ENCODE results near the gene TMBIM1.
"Not testable (repeated sequence)": the region's sequence is repeated elsewhere in the genome, so short reads cannot be mapped to it uniquely, and the experiment has no call there.

The TMBIM1 gene

DNA sequence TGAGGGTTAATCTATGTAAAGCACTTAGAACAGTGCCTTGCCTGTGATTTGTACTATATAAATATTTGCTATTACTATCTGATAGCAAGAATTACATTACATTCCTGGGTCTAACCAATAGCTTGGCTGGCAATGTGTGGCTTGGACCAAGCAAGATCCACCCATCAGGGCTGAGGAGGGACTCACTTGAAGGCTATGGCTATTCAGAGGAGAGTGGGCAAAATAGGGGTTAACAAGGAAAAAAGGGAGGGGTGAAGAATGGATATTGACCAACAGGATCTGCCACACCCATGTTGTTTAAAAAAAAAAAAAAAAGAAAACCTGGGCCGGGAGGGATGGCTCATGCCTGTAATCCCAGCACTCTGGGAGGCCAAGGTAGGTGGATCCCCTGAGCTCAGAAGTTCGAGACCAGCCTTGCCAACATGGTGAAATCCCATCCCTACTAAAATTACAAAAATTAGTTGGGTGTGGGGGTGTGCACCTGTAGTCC is 20.0 kb upstream of the TMBIM1 start:
- Histone ChIP-seq H3K4ac (ENCODE audit: low read length) (no peak overlapping the region), H2BK120ac (ENCODE audit: low read depth, low read length) (no peak overlapping the region), H4K91ac (ENCODE audit: low read depth, low read length, poor library complexity) (no peak overlapping the region), H3K79me1 (ENCODE audit: low read depth, low read length) (peaks cover 3% of the 10 kb centered on the region), H3K9ac (ENCODE audit: low read depth, low read length, poor library complexity) (no peak overlapping the region), H2AFZ (ENCODE audit: low read length) (no peak overlapping the region), H3K4me3 (ENCODE audit: low read length in 2 of 2) (no peak overlapping the region), H3K23ac (ENCODE audit: low read depth, low read length, poor library complexity) (no peak overlapping the region), H3K27me3 (ENCODE audit: control insufficient read depth in 3 of 3, insufficient read depth in 3 of 3, low read depth in 1 of 3, low read length in 3 of 3) (peaks cover 0 to 8% (median 0%) of the 10 kb centered on the region in 3 experiments), H2BK5ac (ENCODE audit: low read length) (no peak overlapping the region), H4K8ac (ENCODE audit: low read depth, low read length) (no peak overlapping the region), H3K18ac (ENCODE audit: low read length) (no peak overlapping the region), H2AK5ac (ENCODE audit: low read depth, low read length) (no peak overlapping the region), H3K36me3 (replicated peaks in 1 of 2; ENCODE audit: control insufficient read depth in 2 of 2, insufficient read depth in 2 of 2, low read length in 2 of 2) (no peaks in the 10 kb centered on the region), H3K14ac (ENCODE audit: low read length) (no peak overlapping the region), H3K27ac (replicated peaks; ENCODE audit: low read length) (no peak overlapping the region), H3K4me1 (ENCODE audit: control insufficient read depth in 2 of 2, insufficient read depth in 1 of 2, low read depth in 1 of 2, low read length in 2 of 2) (peaks cover 0 to 2% of the 10 kb centered on the region in 2 donors), H2BK15ac (ENCODE audit: low read length) (no peak overlapping the region), H3K9me3 (replicated peaks in 1 of 2; ENCODE audit: control insufficient read depth in 2 of 2, insufficient read depth in 1 of 2, low read depth in 1 of 2, low read length in 2 of 2) (no peaks in the 10 kb centered on the region), H3K4me2 (ENCODE audit: insufficient read depth, low read length, poor library complexity, severe bottlenecking) (no peak overlapping the region), H2BK12ac (ENCODE audit: low read length) (no peak overlapping the region)
- DNase-seq (ENCODE audit: low spot score) = no peak
- no CpG with 5 or more reads among the region's 2 CpGs for WGBS, 2 donors (ENCODE audit: extremely low coverage in 2 of 2, insufficient read length in 2 of 2, insufficient replicate concordance in 1 of 2)

DNA sequence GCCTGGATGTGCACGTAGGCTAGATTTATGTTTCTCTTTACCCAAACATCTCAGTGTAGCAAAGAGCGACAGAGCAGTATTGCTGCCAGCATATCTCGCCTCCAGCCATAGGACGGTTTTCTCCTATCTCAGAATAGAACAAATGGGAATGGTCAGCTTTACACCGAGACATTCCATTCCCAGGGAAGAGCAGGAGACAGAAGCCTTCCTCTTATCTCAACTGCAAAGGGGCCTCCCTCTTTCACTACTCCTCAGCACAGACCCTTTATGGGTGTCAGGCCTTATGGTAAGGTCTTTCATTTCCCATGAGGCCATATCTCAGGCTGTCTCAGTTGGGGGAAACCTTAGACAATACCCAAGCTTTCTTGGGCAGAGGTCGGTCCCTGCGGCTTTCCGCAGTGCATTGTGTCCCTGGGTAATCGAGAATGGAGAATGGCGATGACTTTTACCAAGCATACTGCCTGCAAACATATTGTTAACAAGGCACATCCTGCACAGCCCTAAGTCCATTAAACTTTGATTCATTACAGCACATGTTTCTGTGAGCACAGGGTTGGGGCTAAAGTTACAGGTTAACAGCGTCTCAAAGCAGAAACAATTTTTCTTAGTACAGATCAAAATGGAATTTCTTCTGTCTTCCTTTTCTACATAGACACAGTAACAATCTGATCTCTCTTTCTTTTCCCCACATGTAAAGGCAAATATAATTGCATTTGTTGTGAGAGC is 19.4 kb upstream of the TMBIM1 start:
- DNase-seq (ENCODE audit: low spot score); H2AK5ac ChIP-seq (ENCODE audit: low read depth, low read length); H2BK12ac ChIP-seq (ENCODE audit: low read length); H3K23ac ChIP-seq (ENCODE audit: low read depth, low read length, poor library complexity); H3K79me1 ChIP-seq (ENCODE audit: low read depth, low read length); H3K9ac ChIP-seq (ENCODE audit: low read depth, low read length, poor library complexity); H3K27me3 ChIP-seq (ENCODE audit: control insufficient read depth in 3 of 3, insufficient read depth in 3 of 3, low read depth in 1 of 3, low read length in 3 of 3); H3K4me1 ChIP-seq (ENCODE audit: control insufficient read depth in 2 of 2, insufficient read depth in 1 of 2, low read depth in 1 of 2, low read length in 2 of 2); H3K4ac ChIP-seq (ENCODE audit: low read length); H3K14ac ChIP-seq (ENCODE audit: low read length); H3K4me2 ChIP-seq (ENCODE audit: insufficient read depth, low read length, poor library complexity, severe bottlenecking); H4K8ac ChIP-seq (ENCODE audit: low read depth, low read length); H3K18ac ChIP-seq (ENCODE audit: low read length); H2BK120ac ChIP-seq (ENCODE audit: low read depth, low read length); H2BK5ac ChIP-seq (ENCODE audit: low read length); H2BK15ac ChIP-seq (ENCODE audit: low read length); H3K9me3 ChIP-seq (replicated peaks in 1 of 2; ENCODE audit: control insufficient read depth in 2 of 2, insufficient read depth in 1 of 2, low read depth in 1 of 2, low read length in 2 of 2); H4K91ac ChIP-seq (ENCODE audit: low read depth, low read length, poor library complexity); H3K4me3 ChIP-seq (ENCODE audit: low read length in 2 of 2); H3K36me3 ChIP-seq (replicated peaks in 1 of 2; ENCODE audit: control insufficient read depth in 2 of 2, insufficient read depth in 2 of 2, low read length in 2 of 2); H3K27ac ChIP-seq (replicated peaks; ENCODE audit: low read length): not testable (repeated sequence)
- no CpG with 5 or more reads among the region's 11 CpGs for WGBS, 2 donors (ENCODE audit: extremely low coverage in 2 of 2, insufficient read length in 2 of 2, insufficient replicate concordance in 1 of 2)
- H2AFZ ChIP-seq (ENCODE audit: low read length) = peak overlapping the region; percentile 70

DNA sequence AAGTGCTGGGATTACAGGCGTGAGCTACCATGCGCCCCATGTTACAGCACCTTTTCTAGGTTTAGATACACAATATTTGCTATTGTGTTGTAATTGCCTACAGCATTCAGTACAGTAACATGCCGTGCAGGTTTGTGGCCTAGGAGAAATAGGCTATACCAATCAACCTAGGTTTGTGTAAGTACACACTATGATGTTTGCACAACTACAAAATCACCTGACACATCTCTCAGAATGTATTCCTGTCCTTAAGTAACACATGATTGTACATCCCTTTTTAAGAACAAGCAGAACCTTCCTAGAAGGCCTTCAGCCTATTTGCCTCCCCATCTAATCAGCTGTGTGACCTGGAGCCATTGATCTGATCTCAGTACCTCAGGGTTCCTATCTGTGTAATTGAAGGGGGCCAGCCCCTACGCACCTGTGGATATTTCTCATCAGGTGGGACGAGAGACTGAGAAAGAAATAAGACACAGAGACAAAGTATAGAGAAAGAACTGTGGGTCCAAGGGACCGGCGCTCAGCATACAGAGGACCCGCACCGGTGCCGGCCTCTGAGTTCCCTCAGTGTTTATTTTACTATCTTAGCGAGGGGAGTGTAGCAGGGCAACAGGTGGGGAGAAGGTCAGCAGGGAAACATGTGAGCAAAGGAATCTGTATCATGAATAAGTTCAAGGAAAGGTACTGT is 18.7 kb upstream of the TMBIM1 start:
- Histone ChIP-seq H3K4me1 (ENCODE audit: control insufficient read depth in 2 of 2, insufficient read depth in 1 of 2, low read depth in 1 of 2, low read length in 2 of 2) (peaks cover 0 to 2% of the 10 kb centered on the region in 2 donors), H3K27me3 (ENCODE audit: control insufficient read depth in 3 of 3, insufficient read depth in 3 of 3, low read depth in 1 of 3, low read length in 3 of 3) (no peaks in the 10 kb centered on the region), H2BK12ac (ENCODE audit: low read length) (no peak overlapping the region), H3K23ac (ENCODE audit: low read depth, low read length, poor library complexity) (no peak overlapping the region), H3K36me3 (replicated peaks in 1 of 2; ENCODE audit: control insufficient read depth in 2 of 2, insufficient read depth in 2 of 2, low read length in 2 of 2) (no peaks in the 10 kb centered on the region), H2AFZ (ENCODE audit: low read length) (no peak overlapping the region), H3K79me1 (ENCODE audit: low read depth, low read length) (peaks cover 3% of the 10 kb centered on the region), H3K4me2 (ENCODE audit: insufficient read depth, low read length, poor library complexity, severe bottlenecking) (no peak overlapping the region), H2BK15ac (ENCODE audit: low read length) (no peak overlapping the region), H3K4me3 (ENCODE audit: low read length in 2 of 2) (no peak overlapping the region), H3K4ac (ENCODE audit: low read length) (no peak overlapping the region), H3K9me3 (replicated peaks in 1 of 2; ENCODE audit: control insufficient read depth in 2 of 2, insufficient read depth in 1 of 2, low read depth in 1 of 2, low read length in 2 of 2) (no peaks in the 10 kb centered on the region), H3K14ac (ENCODE audit: low read length) (no peak overlapping the region), H2BK120ac (ENCODE audit: low read depth, low read length) (no peak overlapping the region), H4K8ac (ENCODE audit: low read depth, low read length) (no peak overlapping the region), H3K18ac (ENCODE audit: low read length) (no peak overlapping the region), H4K91ac (ENCODE audit: low read depth, low read length, poor library complexity) (no peak overlapping the region), H2AK5ac (ENCODE audit: low read depth, low read length) (no peak overlapping the region), H2BK5ac (ENCODE audit: low read length) (no peak overlapping the region), H3K9ac (ENCODE audit: low read depth, low read length, poor library complexity) (no peak overlapping the region), H3K27ac (replicated peaks; ENCODE audit: low read length) (no peak overlapping the region)
- no CpG with 5 or more reads among the region's 11 CpGs for WGBS, 2 donors (ENCODE audit: extremely low coverage in 2 of 2, insufficient read length in 2 of 2, insufficient replicate concordance in 1 of 2)
- DNase-seq (ENCODE audit: low spot score) = no peak

DNA sequence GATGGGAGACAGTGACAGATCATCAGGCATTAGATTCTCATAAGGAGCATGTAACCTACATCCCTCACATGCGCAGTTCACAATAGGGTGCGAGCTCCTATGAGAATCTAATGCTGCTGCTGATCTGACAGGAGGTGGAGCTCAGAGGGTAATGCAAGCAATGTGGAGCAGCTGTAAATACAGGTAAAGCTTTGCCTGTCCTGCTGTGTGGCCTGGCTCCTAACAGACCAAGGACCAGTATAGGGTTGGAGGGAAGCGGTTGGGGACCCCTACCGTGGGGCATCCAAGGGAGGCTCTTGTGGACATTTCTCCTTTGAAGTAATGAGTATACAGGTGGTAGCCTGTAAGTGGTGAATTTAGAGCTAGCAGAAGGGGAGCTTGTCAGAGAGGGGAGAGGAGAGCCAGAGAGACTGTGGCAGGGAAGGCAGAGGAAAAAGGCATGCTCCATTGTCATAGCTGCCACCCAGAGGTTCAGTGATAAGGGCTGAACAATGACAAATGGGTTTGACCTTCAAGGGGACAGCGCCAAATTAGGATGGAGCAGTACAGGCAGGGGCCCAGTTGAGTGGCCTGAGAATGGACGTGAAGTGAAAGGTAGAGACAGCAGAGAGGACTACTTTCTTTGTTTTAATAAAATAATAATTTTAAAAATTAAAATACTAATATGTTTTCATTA is 15.2 kb upstream of the TMBIM1 start:
- H3K18ac ChIP-seq (ENCODE audit: low read length) = no peak overlapping the region
- no peak overlapping the region for H3K27ac ChIP-seq (replicated peaks; ENCODE audit: low read length)
- H4K91ac ChIP-seq (ENCODE audit: low read depth, low read length, poor library complexity) = no peak overlapping the region
- H3K9me3 ChIP-seq (replicated peaks in 1 of 2; ENCODE audit: control insufficient read depth in 2 of 2, insufficient read depth in 1 of 2, low read depth in 1 of 2, low read length in 2 of 2) = no peaks in the 10 kb centered on the region
- H3K23ac ChIP-seq (ENCODE audit: low read depth, low read length, poor library complexity) = no peak overlapping the region
- no peak overlapping the region for H2BK5ac ChIP-seq (ENCODE audit: low read length)
- H2AFZ ChIP-seq (ENCODE audit: low read length) = no peak overlapping the region
- no peak overlapping the region for H2AK5ac ChIP-seq (ENCODE audit: low read depth, low read length)
- no peaks in the 10 kb centered on the region for H3K27me3 ChIP-seq (ENCODE audit: control insufficient read depth in 3 of 3, insufficient read depth in 3 of 3, low read depth in 1 of 3, low read length in 3 of 3)
- no peak overlapping the region for H2BK15ac ChIP-seq (ENCODE audit: low read length)
- H3K9ac ChIP-seq (ENCODE audit: low read depth, low read length, poor library complexity) = no peak overlapping the region
- no peak overlapping the region for H2BK120ac ChIP-seq (ENCODE audit: low read depth, low read length)
- H4K8ac ChIP-seq (ENCODE audit: low read depth, low read length) = no peak overlapping the region
- H3K4me3 ChIP-seq (ENCODE audit: low read length in 2 of 2) = no peak overlapping the region
- no peak overlapping the region for H3K4ac ChIP-seq (ENCODE audit: low read length)
- no peaks in the 10 kb centered on the region for H3K36me3 ChIP-seq (replicated peaks in 1 of 2; ENCODE audit: control insufficient read depth in 2 of 2, insufficient read depth in 2 of 2, low read length in 2 of 2)
- no peak overlapping the region for H2BK12ac ChIP-seq (ENCODE audit: low read length)
- peaks cover 0 to 2% of the 10 kb centered on the region in 2 donors for H3K4me1 ChIP-seq (ENCODE audit: control insufficient read depth in 2 of 2, insufficient read depth in 1 of 2, low read depth in 1 of 2, low read length in 2 of 2)
- no peak for DNase-seq (ENCODE audit: low spot score)
- WGBS, 2 donors (ENCODE audit: extremely low coverage in 2 of 2, insufficient read length in 2 of 2, insufficient replicate concordance in 1 of 2) = no CpG with 5 or more reads among the region's 6 CpGs
- peaks cover 3% of the 10 kb centered on the region for H3K79me1 ChIP-seq (ENCODE audit: low read depth, low read length)
- H3K4me2 ChIP-seq (ENCODE audit: insufficient read depth, low read length, poor library complexity, severe bottlenecking) = no peak overlapping the region
- no peak overlapping the region for H3K14ac ChIP-seq (ENCODE audit: low read length)
